ENCODE results near the gene DGAT2. TPM values are rescaled to one million over a fixed set of nuclear protein-coding genes. Genes with fewer than 3 reads are reported as not detected.

DGAT2 gene
- polyA plus RNA-seq, 1 donor (not counting 4 experiments of a cell fraction or from before 2014, with no cell fraction given), result 1.8 TPM

DNA sequence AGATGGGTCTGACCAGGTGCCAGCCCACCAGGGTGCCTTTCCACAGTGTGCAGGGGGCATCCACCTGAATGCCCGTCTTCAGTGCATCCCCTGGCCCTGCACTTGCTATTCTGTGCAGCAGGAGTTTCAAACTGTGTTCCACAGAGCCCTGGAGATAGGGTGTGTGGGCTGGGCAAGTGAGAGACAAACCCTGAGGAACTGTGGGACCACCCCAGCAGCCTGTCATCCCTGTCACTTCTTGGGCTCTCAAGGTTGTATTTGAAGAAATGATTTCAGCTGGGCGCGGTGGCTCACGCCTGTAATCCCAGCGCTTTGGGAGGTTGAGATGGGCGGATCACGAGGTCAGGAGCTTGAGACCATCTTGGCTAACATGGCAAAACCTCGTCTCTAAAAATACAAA lies 6.4 kb upstream of the DGAT2 start:
- Histone ChIP-seq H3K79me2 (ENCODE audit: control insufficient read depth, insufficient read depth, low read length) (no peaks in the 10 kb centered on the region), H2AFZ (ENCODE audit: control insufficient read depth, low read length) (no peak overlapping the region), H3K36me3 (ENCODE audit: control insufficient read depth in 2 of 2, extremely low read depth in 1 of 2, insufficient read depth in 2 of 2, low read length in 2 of 2) (no peaks in the 10 kb centered on the region), H3K27me3 (ENCODE audit: control insufficient read depth, extremely low read depth, insufficient read depth, low read length) (no peaks in the 10 kb centered on the region), H3K4me1 (ENCODE audit: control insufficient read depth, extremely low read depth, insufficient read depth, low read length) (peaks cover 7% of the 10 kb centered on the region), H3K4me2 (ENCODE audit: control insufficient read depth, extremely low read depth, insufficient read depth, low read depth, low read length) (no peak overlapping the region), H3K4me3 (ENCODE audit: control insufficient read depth in 2 of 3, extremely low read depth in 1 of 3, insufficient read depth in 2 of 3, low read depth in 1 of 3, low read length in 3 of 3) (no peak overlapping the region), H3K9me3 (ENCODE audit: control insufficient read depth, low read depth, low read length) (no peaks in the 10 kb centered on the region), H3K27ac (ENCODE audit: control insufficient read depth, insufficient read depth, low read length) (no peak overlapping the region), H3K9ac (ENCODE audit: control insufficient read depth, extremely low read depth, insufficient read depth, low read length) (no peak overlapping the region), H3K9me1 (ENCODE audit: control insufficient read depth, extremely low read depth, insufficient read depth, low read length) (no peaks in the 10 kb centered on the region), H4K20me1 (ENCODE audit: control insufficient read depth, extremely low read depth, insufficient read depth, low read length) (no peaks in the 10 kb centered on the region)
- DNase-seq (ENCODE audit: low read depth, low spot score) (no peak), FAIRE-seq (no peak)
- dilution Hi-C loops (cut with MboI; ENCODE audit: extremely low pct_ligation_motif_present, low sequenced_read_pairs), result no loop called here
- TF ChIP-seq EZH2 (IDR thresholded peaks at IDR 0.05; ENCODE audit: low read length) (no peak), CTCF (optimal IDR thresholded peaks at IDR 0.05 in 1 of 3, IDR thresholded peaks at IDR 0.05 in 1 of 3, conservative IDR thresholded peaks at IDR 0.05 in 1 of 3; ENCODE audit: extremely low read depth in 1 of 3, insufficient read depth in 2 of 3, low read length in 3 of 3) (no peak)

- Histone ChIP-seq H3K9me1 (ENCODE audit: control insufficient read depth, extremely low read depth, insufficient read depth, low read length) (no peaks in the 10 kb centered on the region), H3K27me3 (ENCODE audit: control insufficient read depth, extremely low read depth, insufficient read depth, low read length) (no peaks in the 10 kb centered on the region), H3K79me2 (ENCODE audit: control insufficient read depth, insufficient read depth, low read length) (no peaks in the 10 kb centered on the region), H3K4me2 (ENCODE audit: control insufficient read depth, extremely low read depth, insufficient read depth, low read depth, low read length) (no peak overlapping the region), H2AFZ (ENCODE audit: control insufficient read depth, low read length) (no peak overlapping the region), H3K4me1 (ENCODE audit: control insufficient read depth, extremely low read depth, insufficient read depth, low read length) (peaks cover 7% of the 10 kb centered on the region), H3K4me3 (ENCODE audit: control insufficient read depth in 2 of 3, extremely low read depth in 1 of 3, insufficient read depth in 2 of 3, low read depth in 1 of 3, low read length in 3 of 3) (no peak overlapping the region), H3K9me3 (ENCODE audit: control insufficient read depth, low read depth, low read length) (no peaks in the 10 kb centered on the region), H3K27ac (ENCODE audit: control insufficient read depth, insufficient read depth, low read length) (no peak overlapping the region), H3K36me3 (ENCODE audit: control insufficient read depth in 2 of 2, extremely low read depth in 1 of 2, insufficient read depth in 2 of 2, low read length in 2 of 2) (no peaks in the 10 kb centered on the region), H3K9ac (ENCODE audit: control insufficient read depth, extremely low read depth, insufficient read depth, low read length) (no peak overlapping the region), H4K20me1 (ENCODE audit: control insufficient read depth, extremely low read depth, insufficient read depth, low read length) (no peaks in the 10 kb centered on the region)
- DNase-seq (ENCODE audit: low read depth, low spot score) (no peak), FAIRE-seq (no peak)
- dilution Hi-C loops (cut with MboI; ENCODE audit: extremely low pct_ligation_motif_present, low sequenced_read_pairs), result no loop called here
- TF ChIP-seq EZH2 (IDR thresholded peaks at IDR 0.05; ENCODE audit: low read length), result no peak
- no peak for TF ChIP-seq CTCF (optimal IDR thresholded peaks at IDR 0.05 in 1 of 3, IDR thresholded peaks at IDR 0.05 in 1 of 3, conservative IDR thresholded peaks at IDR 0.05 in 1 of 3; ENCODE audit: extremely low read depth in 1 of 3, insufficient read depth in 2 of 3, low read length in 3 of 3)
Measured at GRCh38 chr11:75762885-75763284, 5.7 kb upstream of the DGAT2 start.
